ENCODE measurements around the gene FRMD4A.
"Not testable (repeated sequence)": the region's sequence is repeated elsewhere in the genome, so short reads cannot be mapped to it uniquely, and the experiment has no call there.

Gene FRMD4A

DNA sequence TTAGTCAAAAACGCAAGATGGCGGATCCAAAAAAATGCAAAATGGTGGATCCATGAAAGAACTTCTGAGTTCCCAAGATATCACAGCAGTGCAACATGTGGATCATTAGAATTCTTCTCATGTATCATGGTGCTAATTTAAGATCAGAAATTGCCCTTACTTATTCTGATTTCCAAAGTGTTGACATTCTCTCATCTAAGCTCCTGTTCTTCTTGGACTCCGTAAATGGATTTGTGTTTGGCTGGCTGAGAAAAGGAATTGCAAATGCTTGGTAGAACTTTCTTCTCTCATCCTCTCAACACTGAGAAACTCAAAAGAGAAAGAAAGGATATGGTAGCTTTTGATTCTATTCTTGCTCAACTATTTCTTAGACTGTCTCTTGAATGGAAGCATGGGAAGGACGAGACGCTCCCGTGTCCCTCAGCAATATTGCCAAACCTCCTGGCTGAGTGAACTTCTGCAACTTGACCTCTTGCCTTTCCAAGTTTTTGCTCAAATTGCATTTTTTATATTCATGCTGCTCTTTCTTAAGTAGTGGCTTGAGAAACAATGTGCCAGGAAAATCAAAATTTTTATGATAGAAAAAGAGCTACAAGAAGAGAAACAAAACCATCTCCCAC is 44.7 kb downstream of the FRMD4A start:
- DNase-seq, result no peak

DNA sequence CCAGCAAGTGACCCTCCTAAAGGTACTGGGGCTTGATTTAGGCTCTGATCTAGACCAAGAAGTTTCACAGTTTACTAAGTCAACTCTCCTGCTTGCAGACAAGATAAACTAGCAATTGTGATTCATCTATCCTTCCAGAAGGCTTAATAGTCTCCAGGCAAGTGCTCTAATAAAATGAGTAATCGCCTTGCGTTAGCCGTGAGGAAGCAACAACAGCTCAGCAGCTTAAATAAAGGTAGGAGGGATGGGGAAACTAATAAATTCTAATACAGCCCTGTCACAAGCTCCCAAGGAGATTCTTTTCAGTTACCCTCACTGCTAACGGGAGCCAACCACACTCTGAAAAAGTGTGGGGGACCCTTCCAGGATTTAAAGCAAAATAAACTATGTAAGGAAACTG is 48.4 kb downstream of the FRMD4A start:
- no peak for DNase-seq

DNA sequence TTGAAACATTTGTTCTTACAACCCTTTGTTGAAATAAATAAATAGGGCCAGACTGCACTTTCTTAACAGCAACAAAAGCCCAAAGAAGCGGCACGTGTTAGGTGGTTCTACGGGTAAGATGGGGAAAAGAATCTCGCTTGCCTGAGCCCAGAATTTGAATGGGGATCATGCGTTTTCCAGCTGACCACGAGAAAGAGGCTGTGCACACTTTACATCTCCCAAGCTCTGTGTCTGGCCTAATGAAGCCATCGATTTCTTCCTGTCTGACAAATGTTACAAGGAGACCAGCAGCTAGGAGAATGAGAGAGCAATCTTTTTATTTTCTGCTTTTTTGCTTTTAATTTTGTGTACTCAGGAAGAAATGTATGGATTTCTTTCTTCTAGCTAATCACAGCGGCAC is 52.2 kb downstream of the FRMD4A start:
- DNase-seq, result no peak

DNA sequence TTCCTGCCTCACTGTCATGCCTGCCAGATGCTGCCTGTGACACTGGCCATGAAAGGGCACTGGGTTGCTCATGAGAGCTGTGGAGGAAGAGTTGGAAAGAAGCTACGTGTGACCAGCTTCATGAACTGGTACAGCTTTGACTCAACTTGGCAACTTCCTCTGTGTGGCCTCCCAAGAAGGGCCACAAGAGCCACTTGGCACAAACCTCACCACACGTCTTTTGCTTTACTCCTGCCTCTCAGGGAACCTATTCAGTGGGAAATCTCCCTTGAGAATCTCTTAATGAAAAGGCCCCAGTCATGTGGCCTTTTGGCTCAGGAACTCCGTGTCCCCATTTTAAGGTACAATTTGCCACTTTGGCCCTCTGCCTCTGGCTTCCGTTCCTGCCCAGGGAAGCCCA is 54.5 kb downstream of the FRMD4A start:
- DNase-seq, result no peak

DNA sequence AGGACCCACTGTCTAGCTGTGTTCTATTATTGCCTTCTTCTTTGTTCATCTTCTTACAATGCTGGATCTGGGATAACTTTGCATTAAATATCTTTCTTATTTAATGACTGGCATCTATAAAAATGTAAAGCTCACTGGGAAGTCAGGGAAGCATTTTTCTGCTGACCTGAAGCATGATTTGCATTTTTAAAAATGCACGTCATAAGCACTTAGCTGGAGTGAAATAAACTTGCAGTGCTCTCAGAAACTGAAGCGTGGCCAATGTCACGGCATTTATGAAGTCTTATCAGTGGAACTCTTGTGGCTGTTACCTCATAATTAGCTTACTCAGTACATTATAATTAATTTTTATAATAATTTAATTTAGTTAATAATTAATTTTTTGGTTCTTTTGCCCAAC is 59.1 kb downstream of the FRMD4A start:
- DNase-seq, result no peak

DNA sequence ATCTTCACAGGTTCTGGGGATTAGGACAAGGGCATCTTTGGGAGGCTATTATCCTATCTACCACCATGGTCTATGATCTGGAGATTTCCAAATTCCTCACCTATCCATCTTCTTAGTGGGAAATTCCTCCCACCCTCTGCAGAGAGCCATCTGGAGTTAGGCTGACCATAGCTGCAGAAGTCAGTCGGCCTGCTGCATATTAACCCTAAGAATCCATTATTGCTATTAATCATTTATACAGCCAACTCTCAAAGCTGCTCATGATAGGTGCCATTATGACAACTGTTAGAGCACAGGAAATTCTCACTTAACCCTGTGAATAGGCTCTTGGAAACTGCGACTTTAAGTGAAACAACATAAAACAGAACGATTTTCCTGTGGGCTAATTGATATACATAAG is 60.4 kb downstream of the FRMD4A start:
- no peak for DNase-seq

DNA sequence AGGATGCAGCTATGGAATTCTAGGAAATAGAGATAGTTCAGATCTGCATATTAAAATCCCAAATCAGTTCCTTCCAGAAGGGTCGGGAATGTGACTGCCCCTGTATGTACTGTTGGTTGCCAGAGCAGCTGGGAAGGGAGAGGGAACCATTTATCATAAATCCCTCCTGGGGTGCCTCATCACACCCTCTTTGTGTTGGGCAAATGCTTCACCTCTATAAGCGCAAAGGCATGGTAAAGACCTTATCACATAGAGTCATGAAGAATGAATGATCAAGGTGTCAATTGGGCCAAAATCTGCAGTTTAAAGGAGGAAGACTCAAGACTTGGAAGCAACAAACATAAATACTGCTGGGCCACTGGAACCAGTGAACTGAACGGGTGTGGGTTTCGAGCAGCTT is 65.0 kb downstream of the FRMD4A start:
- DNase-seq, result no peak

DNA sequence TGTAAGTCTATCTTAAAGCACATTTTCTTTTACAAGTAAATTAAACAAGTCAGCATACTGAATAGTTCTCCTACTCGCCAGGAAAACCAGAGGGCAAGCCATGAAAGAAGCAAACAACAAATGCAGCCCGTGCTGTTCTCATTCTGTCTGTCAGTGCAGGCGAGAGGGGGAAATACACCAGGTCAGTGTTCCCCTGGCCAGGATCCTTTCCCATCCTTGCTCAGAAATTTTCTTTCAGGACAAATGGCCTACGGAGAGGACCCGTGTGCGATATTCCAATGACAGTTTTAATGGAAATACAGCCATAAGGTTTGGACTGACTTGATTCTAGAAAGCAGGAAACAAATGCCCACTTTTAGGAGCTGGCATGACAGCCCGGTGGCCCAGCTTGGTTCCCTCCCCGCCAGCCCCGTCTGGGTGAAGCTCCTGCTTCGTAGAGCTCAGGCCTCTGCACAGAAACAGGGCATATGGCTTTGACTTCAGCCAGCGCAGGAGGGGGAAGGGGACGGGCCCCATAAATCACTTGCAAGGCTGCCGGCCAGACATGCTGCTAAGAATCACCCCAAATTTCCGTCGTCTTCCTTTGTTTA is 67.8 kb downstream of the FRMD4A start:
- no peak for DNase-seq

DNA sequence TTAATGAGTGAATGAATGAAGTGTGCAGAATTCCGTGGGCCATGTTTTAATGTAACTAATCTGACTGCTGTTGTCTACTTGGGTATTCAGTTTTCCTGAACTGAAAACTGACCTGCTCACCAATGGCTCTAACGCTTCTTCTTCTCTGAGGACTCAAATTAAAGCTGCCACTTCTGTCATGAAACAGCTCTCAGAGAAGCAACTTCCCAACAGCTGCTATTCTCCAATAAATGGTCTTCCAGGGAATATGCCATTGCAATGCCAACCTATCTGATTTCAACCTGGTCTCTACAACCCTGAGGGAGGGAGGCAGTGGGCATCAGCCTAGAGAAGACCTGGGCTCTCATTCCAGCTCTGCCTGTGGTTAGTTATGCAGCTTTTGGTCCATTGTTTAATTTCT is 69.4 kb downstream of the FRMD4A start:
- no peak for DNase-seq

DNA sequence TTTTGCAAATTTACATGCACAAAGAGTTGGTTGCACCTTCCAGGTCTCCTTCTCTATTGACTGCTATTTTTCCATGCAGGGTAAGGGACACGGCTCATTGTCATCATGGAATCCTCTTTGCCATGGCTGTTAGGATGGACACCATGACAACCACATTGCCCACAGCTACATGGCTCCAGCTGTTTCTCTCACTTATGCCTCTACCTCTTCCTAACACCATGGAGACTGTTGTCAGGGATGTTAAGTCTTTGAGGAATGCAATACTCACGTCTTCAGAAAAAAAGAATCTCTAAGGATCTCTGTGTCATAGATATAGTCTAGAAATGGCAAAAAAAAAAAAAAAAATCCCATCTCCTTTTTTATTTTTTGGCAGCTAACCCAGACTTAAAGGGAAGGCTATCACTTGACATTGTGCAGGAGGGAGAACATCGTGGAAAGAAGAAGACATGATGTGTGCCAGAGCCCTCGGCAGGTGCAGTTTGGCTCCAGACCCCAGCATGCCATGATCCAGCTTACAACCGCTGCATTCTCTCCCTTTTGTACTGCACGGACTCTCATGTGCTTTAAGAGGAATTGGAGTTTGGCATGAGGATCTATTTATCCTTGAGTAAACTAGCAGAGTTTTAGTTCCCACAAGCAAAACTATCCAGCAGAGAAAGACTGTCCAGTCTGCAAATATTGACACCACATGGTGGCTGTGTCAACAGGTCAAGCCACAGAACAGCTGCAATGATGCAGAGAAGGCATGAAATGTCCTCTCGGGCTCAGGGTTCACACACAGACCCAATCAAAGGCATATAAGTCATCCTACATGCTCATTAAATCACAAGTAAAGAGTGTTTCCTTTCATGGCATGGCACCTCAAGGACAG is 70.8 kb downstream of the FRMD4A start:
- no peak for DNase-seq

DNA sequence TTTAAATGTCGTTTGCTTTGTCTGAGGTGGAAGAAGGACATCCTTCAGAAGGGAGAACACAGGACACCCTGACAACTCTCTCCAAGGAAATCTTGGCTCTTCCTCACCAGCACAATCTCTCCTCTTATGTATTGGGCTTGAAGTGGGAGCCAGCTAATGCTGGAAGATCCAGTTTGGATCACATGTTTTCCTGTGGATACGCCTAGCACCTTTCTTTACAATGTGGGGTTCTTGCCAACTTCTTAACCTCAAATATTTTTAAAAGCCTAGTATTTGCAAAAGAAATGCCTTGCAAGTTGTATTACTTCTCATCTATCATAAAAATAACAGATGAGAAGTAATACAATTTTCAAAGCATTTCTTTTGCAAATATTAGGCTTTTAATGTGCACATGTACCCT is 76.4 kb downstream of the FRMD4A start:
- DNase-seq, result no peak

DNA sequence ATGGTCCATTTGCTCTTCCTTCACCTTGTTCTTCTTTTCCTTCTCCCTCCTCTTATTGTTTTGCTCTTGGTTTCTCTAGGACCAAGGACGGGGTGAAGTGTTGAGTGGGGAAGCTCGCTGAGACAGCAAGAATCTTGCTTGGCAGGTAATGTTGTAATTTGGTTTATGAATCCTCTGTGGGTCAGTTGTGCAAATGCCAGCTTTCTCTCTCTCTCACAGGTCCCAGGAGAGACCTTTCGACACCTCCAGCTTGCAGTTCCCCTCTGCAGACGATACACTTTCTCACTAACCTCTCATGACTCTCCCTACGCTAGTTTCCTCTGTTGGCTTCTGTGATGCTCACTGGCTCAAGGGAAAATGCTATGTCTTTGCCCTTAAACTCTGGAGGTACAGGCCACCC is 77.0 kb downstream of the FRMD4A start:
- no peak for DNase-seq

DNA sequence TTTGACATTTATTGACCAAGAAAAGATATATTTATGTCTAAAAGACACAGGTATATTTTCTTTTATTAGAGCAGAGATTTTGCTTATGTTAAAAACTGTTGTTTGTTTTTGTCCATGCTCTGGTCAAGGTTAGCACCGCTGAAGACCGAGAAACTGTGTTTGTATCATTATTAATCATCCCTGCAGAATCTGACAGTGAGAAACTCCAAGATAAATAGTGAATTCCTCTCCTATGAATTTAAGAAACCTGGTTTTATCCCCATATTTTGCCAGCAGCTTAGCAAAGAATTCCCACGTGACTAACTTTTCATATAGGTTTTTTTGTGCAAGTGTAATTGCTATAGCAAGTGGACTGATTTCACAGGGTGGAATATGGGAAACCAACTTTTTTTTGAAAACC is 77.6 kb downstream of the FRMD4A start:
- DNase-seq, result no peak

DNA sequence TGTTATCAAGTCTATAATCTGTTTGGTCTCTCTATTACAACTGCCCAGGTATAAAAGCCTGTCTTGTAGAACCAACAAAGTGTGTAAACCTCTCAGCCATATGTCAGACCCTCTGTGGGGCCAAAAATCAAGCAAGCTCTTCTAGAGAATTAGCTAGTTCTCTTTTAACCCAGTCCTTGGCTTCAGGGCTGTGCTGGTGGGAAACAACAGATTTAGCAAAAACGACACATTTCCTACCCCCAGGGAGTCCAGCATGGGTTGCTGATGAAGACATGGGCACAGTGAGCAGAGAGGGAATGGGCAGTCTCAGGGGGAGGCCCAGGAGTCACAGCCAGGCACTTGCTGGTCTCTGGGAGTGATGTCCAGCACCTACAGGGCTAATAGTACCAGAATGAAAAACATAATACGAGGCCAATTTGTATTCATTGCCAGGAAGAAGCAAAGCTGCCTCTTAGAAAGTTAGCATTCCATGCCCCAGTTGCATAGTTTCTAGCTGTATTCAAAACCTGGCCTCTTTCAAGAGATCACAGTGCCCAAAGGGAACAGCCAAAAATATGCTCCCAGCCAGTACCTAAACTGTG is 80.1 kb downstream of the FRMD4A start:
- DNase-seq, result no peak

DNA sequence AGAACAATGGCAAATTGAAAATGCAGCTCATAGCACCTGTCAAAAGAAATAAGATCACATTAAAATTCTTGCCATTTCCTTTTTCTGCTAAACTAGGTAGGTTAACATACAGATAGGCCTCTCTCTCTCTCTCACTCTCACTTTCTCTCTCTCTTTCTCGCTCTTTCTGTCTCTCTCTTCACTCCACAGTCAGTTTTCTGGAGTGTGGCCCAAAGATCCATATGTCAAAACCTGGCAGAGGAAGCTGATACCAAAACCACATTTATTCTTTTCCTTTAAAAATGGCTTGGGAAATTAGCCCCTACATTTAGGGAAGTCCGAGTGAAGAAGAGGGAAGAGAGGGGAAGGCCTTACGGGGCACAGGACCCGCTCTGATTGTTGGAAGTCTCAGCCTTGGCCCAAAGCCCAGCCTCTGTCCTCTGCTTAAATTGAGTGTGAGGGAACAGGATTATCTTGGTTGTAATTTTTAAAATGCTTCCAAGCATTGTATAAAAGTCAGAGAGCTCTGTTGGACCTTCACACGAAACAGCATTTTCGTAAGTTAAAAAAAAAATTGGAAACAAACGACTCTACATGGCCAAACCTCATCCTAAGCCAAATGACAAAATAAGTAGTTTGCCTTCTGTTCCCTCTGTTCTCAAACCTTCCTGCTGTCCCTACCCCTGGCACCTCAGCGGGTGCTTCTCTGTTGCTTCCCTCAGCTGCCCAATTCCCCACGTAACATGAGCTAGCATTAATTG is 83.2 kb downstream of the FRMD4A start:
- DNase-seq, result no peak

DNA sequence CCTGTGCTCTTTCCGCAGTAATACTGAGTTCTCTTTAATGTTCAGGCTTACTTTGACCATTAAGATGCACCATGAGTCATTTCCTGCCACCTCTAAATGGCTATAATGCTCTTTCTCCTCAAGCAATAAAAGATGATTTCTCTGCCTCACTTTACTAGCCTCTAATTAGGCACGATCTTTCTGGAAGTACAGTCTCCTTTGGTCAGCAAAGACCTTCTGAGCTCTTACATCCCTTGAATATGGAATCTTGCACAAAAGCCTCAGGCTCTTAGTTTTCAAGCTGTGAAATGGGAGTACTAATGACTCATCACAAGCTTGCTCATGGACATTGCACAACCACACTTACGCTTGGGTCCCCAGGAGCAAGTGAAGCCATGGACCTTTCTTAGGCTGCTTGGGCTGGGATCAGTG is 85.9 kb downstream of the FRMD4A start:
- no peak for DNase-seq

DNA sequence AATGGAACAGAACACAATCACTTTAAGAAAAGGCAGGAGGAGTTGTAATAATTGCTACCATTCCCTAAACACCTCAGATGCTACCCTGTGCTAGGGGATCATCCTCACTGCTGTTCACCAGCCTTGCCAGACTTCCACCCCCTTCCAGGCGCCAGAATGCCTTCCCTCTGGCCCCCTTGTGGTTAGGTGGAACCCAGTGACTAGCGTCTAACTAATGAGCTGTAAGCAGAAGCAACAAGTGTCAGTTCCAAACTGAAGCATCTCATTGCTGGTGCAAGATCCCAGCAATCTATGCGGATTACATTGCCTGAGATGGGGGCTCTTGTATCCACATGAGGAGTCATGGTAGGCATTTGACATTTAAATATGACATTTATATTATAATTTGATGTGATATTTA is 86.6 kb downstream of the FRMD4A start:
- DNase-seq, result no peak

DNA sequence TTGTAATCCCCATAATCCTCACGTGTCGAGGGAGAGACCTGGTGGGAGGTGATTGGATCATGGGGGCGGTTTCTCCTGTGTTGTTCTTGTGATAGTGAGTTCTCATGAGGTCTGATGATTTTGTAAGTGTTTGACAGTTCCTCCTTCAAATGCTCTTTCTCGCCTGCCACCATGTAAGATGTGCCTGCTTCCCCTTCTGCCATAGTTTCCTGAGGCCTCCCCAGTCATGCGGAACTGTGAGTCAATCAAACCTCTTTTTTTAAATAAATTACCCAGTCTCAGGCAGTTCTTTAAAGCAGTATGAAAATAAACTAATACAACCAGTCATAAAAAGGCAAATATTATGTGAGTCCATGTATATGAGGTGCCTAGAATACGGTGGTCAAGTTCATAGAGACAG is 87.5 kb downstream of the FRMD4A start:
- DNase-seq, result no peak

DNA sequence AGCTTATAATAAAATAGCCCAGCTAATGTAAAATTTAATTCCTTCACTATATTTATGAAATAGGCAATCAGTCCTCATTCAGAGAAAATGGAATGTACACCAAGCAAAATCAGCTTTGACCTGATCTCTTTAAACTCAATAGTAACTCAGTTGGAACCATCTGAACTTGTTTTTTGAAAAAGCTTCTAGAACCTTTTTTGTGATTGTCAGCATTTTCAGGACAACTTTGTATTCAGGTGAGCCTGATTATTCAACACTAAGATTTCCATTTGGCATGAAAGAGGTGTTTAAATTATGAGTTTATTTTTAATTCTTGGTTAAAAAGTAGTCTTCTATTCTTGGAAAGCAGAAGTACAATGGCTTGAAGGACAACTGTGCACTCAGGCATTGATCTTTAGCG is 89.5 kb downstream of the FRMD4A start:
- no peak for DNase-seq

DNA sequence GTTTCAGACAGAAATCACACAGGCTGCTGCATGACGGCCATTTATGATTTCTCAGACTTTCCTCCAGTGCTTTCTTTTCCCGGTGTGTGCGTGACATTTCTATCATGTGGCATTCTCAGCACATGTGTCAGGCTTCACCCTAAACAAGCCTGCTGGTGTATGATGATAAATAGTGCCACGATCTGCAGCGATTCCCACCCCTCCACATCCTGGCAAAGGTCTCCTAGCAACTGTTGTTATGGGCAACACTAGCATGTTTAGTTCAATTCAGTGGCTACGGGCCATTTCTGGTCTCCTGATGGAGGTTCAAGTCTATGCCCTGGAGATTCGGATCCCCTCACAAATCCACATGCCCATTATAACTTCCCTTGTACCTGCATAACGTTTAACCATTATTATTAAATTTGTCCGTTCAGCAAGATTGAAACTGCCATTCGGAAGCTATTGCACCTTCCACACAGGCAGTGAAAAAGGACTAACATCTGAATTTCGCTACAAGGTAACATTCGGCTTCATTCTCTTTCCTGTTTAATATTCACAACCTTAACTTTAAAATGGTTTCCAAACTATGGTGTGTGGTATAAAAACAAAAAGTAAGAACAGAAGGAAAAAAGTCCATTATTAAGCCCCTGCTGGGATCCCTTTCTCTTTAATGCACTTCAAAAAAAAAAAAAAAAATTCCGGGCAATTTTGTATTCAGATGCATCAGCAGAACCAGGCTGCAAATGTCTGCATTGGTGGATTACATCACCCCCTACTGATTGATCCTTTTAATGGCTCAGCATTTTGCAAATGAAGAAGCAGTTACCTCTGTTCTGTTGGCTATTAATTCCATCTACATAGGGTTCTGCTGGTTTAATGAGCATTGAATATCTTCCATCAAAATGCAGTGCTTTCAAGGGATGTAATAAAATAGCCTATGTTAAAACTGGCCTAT is 90.2 kb downstream of the FRMD4A start:
- DNase-seq, result no peak

DNA sequence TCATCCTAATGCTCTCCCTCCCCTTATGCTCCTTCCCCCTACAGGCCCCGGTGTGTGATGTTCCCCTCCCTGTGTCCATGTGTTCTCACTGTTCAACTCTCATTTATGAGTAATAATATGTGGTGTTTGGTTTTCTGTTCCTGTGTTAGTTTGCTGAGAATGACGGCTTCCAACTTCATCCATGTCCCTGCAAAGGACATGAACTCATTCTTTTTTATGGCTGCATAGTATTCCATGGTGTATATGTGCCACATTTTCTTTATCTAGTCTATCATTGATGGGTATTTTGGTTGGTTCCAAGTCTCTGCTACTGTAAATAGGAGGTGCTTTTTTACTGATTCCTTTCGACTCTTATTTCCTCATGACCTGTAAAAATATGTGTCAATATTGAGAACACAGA is 92.1 kb downstream of the FRMD4A start:
- DNase-seq, result not testable (repeated sequence)

DNA sequence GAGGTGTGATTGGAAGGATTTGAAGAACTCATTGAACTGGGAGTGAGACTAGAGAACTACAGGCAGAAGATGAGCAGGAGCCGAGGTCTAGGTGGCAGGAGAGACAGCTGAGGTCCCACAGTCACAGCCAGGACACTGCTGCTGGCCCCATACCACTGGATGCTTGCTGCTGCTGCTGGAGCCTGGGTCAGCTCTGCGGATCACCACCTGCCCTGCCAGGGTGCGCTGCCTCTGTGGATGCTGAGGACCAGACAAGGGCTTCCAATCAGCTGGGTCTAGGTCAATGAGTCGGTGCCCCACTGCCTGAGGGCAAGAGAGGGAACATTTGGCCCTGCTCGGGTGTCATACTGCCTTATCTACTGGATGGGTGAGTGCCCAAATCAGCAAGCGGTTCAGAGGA is 94.4 kb downstream of the FRMD4A start:
- no peak for DNase-seq

Data from NCI-H1436 treated with DMSO at 0.1 percent for 48 hours (cell line).